DOHH2 (cell line): Measurements from ENCODE around the gene FBP1.

Experiments
- EZH2phosphoT487 ChIP-seq: fragments of 200-600 bp; sonication (generic); IDR thresholded peaks from 2 replicates; pipeline ENCODE4 v1.6.1; 2017; ENCODE audit warnings: borderline replicate concordance, mild to moderate bottlenecking, antibody characterized with exemption, low read length, moderate library complexity, mixed read lengths
- TF ChIP-seq, protein P1 (sequence below): fragments of 200-600 bp; sonication (generic); IDR thresholded peaks from one replicate; pipeline ENCODE4 v1.5.1; 2014; ENCODE audit warnings: antibody characterized with exemption, mild to moderate bottlenecking, low read depth, low read length; ENCODE audit not compliant: poor library complexity, severe bottlenecking

GRCh38 chr9:94554078-94554438 lies 85.3 kb downstream of the FBP1 start:
- TF ChIP-seq, protein P1, sequence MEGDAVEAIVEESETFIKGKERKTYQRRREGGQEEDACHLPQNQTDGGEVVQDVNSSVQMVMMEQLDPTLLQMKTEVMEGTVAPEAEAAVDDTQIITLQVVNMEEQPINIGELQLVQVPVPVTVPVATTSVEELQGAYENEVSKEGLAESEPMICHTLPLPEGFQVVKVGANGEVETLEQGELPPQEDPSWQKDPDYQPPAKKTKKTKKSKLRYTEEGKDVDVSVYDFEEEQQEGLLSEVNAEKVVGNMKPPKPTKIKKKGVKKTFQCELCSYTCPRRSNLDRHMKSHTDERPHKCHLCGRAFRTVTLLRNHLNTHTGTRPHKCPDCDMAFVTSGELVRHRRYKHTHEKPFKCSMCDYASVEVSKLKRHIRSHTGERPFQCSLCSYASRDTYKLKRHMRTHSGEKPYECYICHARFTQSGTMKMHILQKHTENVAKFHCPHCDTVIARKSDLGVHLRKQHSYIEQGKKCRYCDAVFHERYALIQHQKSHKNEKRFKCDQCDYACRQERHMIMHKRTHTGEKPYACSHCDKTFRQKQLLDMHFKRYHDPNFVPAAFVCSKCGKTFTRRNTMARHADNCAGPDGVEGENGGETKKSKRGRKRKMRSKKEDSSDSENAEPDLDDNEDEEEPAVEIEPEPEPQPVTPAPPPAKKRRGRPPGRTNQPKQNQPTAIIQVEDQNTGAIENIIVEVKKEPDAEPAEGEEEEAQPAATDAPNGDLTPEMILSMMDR = no peak
- TF ChIP-seq EZH2phosphoT487 = no peak
